HCT116 (cell line): Measurements from ENCODE around the gene C5AR2. TPM values are rescaled to one million over a fixed set of nuclear protein-coding genes. Genes with fewer than 3 reads are reported as not detected.

Experiments used
- ATAC-seq: fragments of 200-7000 bp; cut with Tn5 transposase; 2 replicates; pipeline ENCODE4 v1.9.1; 2020; ENCODE audit warnings: mild to moderate bottlenecking, moderate library complexity
- BruUV-seq: library from RNA; stranded (reverse); fragments of 400-500 nt; replicated peaks from 2 replicates; lab custom pipeline; 2021; lab: Mats Ljungman, UMichigan
- CTCF ChIA-PET: fragments of 300-600 bp; sonication (Branson Sonifier 250); formaldehyde crosslinking; loops from one replicate; lab custom pipeline; 2021; ENCODE audit warnings: antibody characterized with exemption; lab: Charles Lee
- POLR2A ChIA-PET: fragments of 300-600, 350-600 bp; sonication (Branson Sonifier 250); formaldehyde crosslinking; loops from one replicate; lab custom pipeline; 2021; ENCODE audit warnings: antibody characterized with exemption; lab: Charles Lee
- RAD21 ChIA-PET, 2 experiments: fragments of 300-600 bp; sonication (Branson Sonifier 250); formaldehyde crosslinking; loops; one replicate each; lab custom pipeline; 2023; ENCODE audit warnings: low total read pairs in 2 of 2; ENCODE audit not compliant: uncharacterized antibody in 2 of 2, unreplicated experiment in 2 of 2, low non-redundant PET in 1 of 2; lab: Charles Lee
- DNase-seq: peaks from one replicate; pipeline ENCODE4 v3.0.0-alpha.2; 2010; ENCODE audit warnings: low read depth, low spot score
- H2AFZ ChIP-seq: fragments of 200-600 bp; shearing (Covaris generic), sonication (generic); 2 replicates; pipeline ENCODE4 v1.6.1; 2017; ENCODE audit warnings: low read depth, mixed run types, mixed read lengths, antibody characterized with exemption, low read length; ENCODE audit not compliant: poor library complexity, severe bottlenecking
- H3K27ac ChIP-seq: 2 replicates; pipeline ENCODE4 v1.5.1; 2012; ENCODE audit warnings: low read depth, low read length
- H3K27me3 ChIP-seq: fragments of 200-600 bp; sonication (generic); 2 replicates; pipeline ENCODE4 v1.6.1; 2016; ENCODE audit warnings: mixed run types, low read length, mixed read lengths; ENCODE audit not compliant: insufficient read depth
- H3K36me3 ChIP-seq, 2 experiments: fragments of 200-500 bp in 1 of 2; fragments of 200-600 bp in 1 of 2; sonication (Bioruptor generic) in 1 of 2; sonication (generic) in 1 of 2; 2 replicates each; pipeline versions ENCODE4 v1.5.1 to v1.6.1; 2014 to 2016; ENCODE audit warnings: low read length in 2 of 2, inconsistent platforms in 1 of 2, mixed read lengths in 1 of 2, mixed run types in 1 of 2; ENCODE audit not compliant: insufficient read depth in 2 of 2, control insufficient read depth in 1 of 2
- H3K4me1 ChIP-seq, 2 experiments: fragments of 200-600 bp in 1 of 2; sonication (generic) in 1 of 2; 2 replicates each; pipeline versions ENCODE4 v1.5.1 to v1.6.1; 2012 to 2017; ENCODE audit warnings: low read length in 2 of 2, inconsistent platforms in 1 of 2, mild to moderate bottlenecking in 1 of 2, mixed read lengths in 1 of 2, mixed run types in 1 of 2, moderate library complexity in 1 of 2; ENCODE audit not compliant: insufficient read depth in 2 of 2, control insufficient read depth in 1 of 2
- H3K4me2 ChIP-seq: fragments of 200-600 bp; sonication (generic); 2 replicates; pipeline ENCODE4 v1.6.1; 2017; ENCODE audit warnings: mixed run types, low read length, mixed read lengths
- H3K4me3 ChIP-seq, 2 experiments: fragments of 200-600 bp in 1 of 2; sonication (generic) in 1 of 2; replicated peaks in 1 of 2; 2 replicates each; pipeline ENCODE4 v1.5.1; 2011 to 2016; ENCODE audit warnings: low read length in 2 of 2, control low read depth in 1 of 2, low read depth in 1 of 2, mild to moderate bottlenecking in 1 of 2, mixed read lengths in 1 of 2, mixed run types in 1 of 2
- H3K79me2 ChIP-seq: fragments of 200-600 bp; sonication (generic); 2 replicates; pipeline ENCODE4 v1.6.1; 2017; ENCODE audit warnings: mild to moderate bottlenecking, mixed run types, low read length, moderate library complexity, mixed read lengths; ENCODE audit not compliant: insufficient read depth
- H3K9ac ChIP-seq: fragments of 200-600 bp; sonication (generic); 2 replicates; pipeline ENCODE4 v1.6.1; 2016; ENCODE audit warnings: low read length, mixed read lengths
- H3K9me2 ChIP-seq: fragments of 200-600 bp; sonication (generic), shearing (Covaris generic); 2 replicates; pipeline ENCODE4 v1.6.1; 2017; ENCODE audit warnings: mixed run types, mild to moderate bottlenecking, moderate library complexity; ENCODE audit not compliant: insufficient read depth
- H3K9me3 ChIP-seq, 2 experiments: fragments of 200-500 bp in 1 of 2; fragments of 200-600 bp in 1 of 2; sonication (Bioruptor generic) in 1 of 2; sonication (generic) in 1 of 2; 2 replicates each; pipeline ENCODE4 v1.6.1; 2014 to 2017; ENCODE audit warnings: low read length in 2 of 2, mixed read lengths in 2 of 2, inconsistent platforms in 1 of 2, low read depth in 1 of 2, mild to moderate bottlenecking in 1 of 2, mixed run types in 1 of 2, moderate library complexity in 1 of 2; ENCODE audit not compliant: control insufficient read depth in 1 of 2, insufficient read depth in 1 of 2
- H4K20me1 ChIP-seq: fragments of 200-600 bp; sonication (generic), shearing (Covaris generic); 2 replicates; pipeline ENCODE4 v1.6.1; 2017; ENCODE audit warnings: mixed run types, mild to moderate bottlenecking, moderate library complexity; ENCODE audit not compliant: insufficient read depth
- CBX3 ChIP-seq: IDR thresholded peaks from 2 replicates; pipeline ENCODE4 v1.6.1; 2012; ENCODE audit warnings: low read depth
- CEBPB ChIP-seq: IDR thresholded peaks from 2 replicates; pipeline ENCODE4 v1.6.1; 2012; ENCODE audit warnings: low read depth
- EGR1 ChIP-seq: IDR thresholded peaks from 2 replicates; pipeline ENCODE4 v1.6.1; 2012; ENCODE audit warnings: low read depth
- ELF1 ChIP-seq: IDR thresholded peaks from 2 replicates; pipeline ENCODE4 v1.6.1; 2012; ENCODE audit warnings: low read depth, borderline replicate concordance
- EZH2 ChIP-seq: fragments of 200-600 bp; sonication (generic); IDR thresholded peaks from 2 replicates; pipeline ENCODE4 v1.6.1; 2017; ENCODE audit warnings: antibody characterized with exemption, mixed run types
- EZH2phosphoT487 ChIP-seq: fragments of 200-600 bp; IDR thresholded peaks from 2 replicates; pipeline ENCODE4 v1.6.1; 2018; ENCODE audit warnings: antibody characterized with exemption, borderline replicate concordance
- FOSL1 ChIP-seq: IDR thresholded peaks from 2 replicates; pipeline ENCODE4 v1.6.1; 2012; ENCODE audit warnings: low read depth
- POLR2A ChIP-seq: IDR thresholded peaks from 2 replicates; pipeline ENCODE4 v1.7.0; 2011; ENCODE audit warnings: borderline replicate concordance; ENCODE audit not compliant: insufficient read depth, insufficient read length; ENCODE audit errors: extremely low read depth
- RAD21 ChIP-seq: IDR thresholded peaks from 2 replicates; pipeline ENCODE4 v1.6.1; 2012; ENCODE audit warnings: low read depth, mild to moderate bottlenecking
- SP1 ChIP-seq: IDR thresholded peaks from 2 replicates; pipeline ENCODE4 v1.6.1; 2012; ENCODE audit warnings: low read depth
- SRF ChIP-seq: IDR thresholded peaks from 2 replicates; pipeline ENCODE4 v1.6.1; 2012; ENCODE audit warnings: low read depth
- TCF7L2 ChIP-seq: IDR thresholded peaks from 2 replicates; pipeline ENCODE4 v1.7.0; 2011; ENCODE audit warnings: borderline replicate concordance, inconsistent platforms; ENCODE audit not compliant: insufficient read depth, insufficient read length; ENCODE audit errors: extremely low read depth
- ZFX ChIP-seq: fragments of 450-650 bp; IDR thresholded peaks from 2 replicates; pipeline ENCODE4 v1.6.1; 2017
- ZNF274 ChIP-seq: fragments of 200-500 bp; sonication (Bioruptor generic); IDR thresholded peaks from 2 replicates; pipeline ENCODE4 v1.6.1; 2014; ENCODE audit warnings: mild to moderate bottlenecking, low read depth, low read length, inconsistent platforms
- intact Hi-C: fragments of 100-400 bp; cut with micrococcal nuclease; formaldehyde crosslinking; loops from 2 replicates; pipeline ENCODE4 v1.10.0; 2022
- total RNA-seq: library from RNA; stranded (reverse); gene quantifications from one replicate; pipeline ENCODE4 v1.2.1, GENCODE V29; 2021; ENCODE audit not compliant: unreplicated experiment
- TF ChIP-seq, protein P1 (sequence below): IDR thresholded peaks from 2 replicates; pipeline ENCODE4 v1.6.1; 2011; ENCODE audit warnings: mild to moderate bottlenecking, low read length, moderate library complexity; ENCODE audit not compliant: insufficient replicate concordance; ENCODE audit errors: extremely low read depth
- TF ChIP-seq, protein P2 (sequence below), 3 experiments: fragments of 200-600 bp in 1 of 3; sonication (generic) in 1 of 3; IDR thresholded peaks in 2 of 3; conservative IDR thresholded peaks in 1 of 3; 2 replicates each; pipeline ENCODE4 v1.5.1; 2012 to 2017; ENCODE audit warnings: low read depth in 2 of 3, low read length in 2 of 3, antibody characterized with exemption in 1 of 3, borderline replicate concordance in 1 of 3, control low read depth in 1 of 3, mild to moderate bottlenecking in 1 of 3, mixed read lengths in 1 of 3, mixed run types in 1 of 3, moderate library complexity in 1 of 3; ENCODE audit not compliant: insufficient read depth in 1 of 3
- TF ChIP-seq, protein P3 (sequence below): IDR thresholded peaks from 2 replicates; pipeline ENCODE4 v1.6.1; 2012

Gene C5AR2
- total RNA-seq, 1 experiment from 2014 or later, result 0.12 TPM

DNA sequence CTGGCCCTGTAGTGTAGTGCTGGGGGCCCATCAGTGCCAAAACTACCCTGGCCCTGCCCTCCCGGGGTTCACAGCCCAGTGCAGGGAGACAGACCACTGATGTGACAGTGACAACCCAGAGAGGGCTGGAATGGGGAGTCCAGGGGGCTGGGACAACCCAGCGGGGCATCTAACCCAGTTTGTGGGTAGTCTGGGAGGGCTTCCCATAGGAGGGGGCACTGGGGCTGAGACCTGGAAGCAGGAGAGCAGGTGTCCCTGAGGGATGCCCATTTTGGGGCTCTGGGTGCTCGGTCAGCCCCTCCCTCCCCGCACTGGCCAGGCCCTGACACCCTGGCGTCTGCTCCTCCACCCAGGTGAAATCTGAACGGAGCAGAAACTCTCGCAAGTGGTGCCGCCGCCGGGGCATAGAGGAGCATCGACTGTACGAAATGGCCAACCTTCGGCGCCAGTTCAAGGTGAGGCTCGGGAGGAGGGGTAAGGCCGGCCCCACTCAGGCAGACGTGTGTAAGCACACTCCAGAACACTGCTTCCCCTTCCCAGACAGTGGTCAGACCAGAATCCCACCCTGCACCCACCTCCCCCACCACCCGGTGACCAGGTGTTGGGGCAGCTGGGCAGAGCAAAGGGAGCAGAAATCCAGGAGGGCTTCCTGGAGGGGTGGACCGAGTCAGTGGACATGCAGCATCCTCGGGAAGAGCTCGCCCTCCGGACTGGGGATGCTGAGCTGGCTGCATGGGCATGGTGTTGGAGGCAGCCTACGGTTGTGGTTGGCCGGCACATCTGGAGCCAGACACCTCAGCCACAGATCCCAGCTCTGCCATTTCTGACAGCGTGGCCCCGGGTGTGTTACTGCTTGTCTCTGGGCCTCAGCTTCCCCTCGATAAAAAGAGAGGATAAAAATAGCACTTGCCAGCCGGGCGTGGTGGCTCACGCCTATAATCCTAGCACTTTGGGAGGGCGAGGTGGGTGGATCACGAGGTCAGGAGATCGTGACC lies 41.6 kb downstream of the C5AR2 start:
- Histone ChIP-seq H4K20me1 (no peaks in the 10 kb centered on the region), H3K4me2 (no peak overlapping the region), H3K4me3 (no peak overlapping the region), H3K4me1 (no peaks in the 10 kb centered on the region), H3K27ac (no peak overlapping the region), H3K79me2 (peaks cover 7% of the 10 kb centered on the region; the same call in 1 of the 2 replicates), H3K9me3 (no peaks in the 10 kb centered on the region), H3K9ac (no peak overlapping the region), H3K9me2 (no peaks in the 10 kb centered on the region), H3K36me3 (peaks cover 25 to 54% of the 10 kb centered on the region in 2 experiments; a peak in 3 of 4 replicates), H3K27me3 (no peaks in the 10 kb centered on the region), H2AFZ (no peak overlapping the region)
- RAD21 ChIA-PET, result no interaction called here
- POLR2A ChIA-PET, result no interaction called here
- CTCF ChIA-PET, result no interaction called here
- TF ChIP-seq ZNF274, result no peak
- TF ChIP-seq SRF, result no peak
- TF ChIP-seq, protein P1, sequence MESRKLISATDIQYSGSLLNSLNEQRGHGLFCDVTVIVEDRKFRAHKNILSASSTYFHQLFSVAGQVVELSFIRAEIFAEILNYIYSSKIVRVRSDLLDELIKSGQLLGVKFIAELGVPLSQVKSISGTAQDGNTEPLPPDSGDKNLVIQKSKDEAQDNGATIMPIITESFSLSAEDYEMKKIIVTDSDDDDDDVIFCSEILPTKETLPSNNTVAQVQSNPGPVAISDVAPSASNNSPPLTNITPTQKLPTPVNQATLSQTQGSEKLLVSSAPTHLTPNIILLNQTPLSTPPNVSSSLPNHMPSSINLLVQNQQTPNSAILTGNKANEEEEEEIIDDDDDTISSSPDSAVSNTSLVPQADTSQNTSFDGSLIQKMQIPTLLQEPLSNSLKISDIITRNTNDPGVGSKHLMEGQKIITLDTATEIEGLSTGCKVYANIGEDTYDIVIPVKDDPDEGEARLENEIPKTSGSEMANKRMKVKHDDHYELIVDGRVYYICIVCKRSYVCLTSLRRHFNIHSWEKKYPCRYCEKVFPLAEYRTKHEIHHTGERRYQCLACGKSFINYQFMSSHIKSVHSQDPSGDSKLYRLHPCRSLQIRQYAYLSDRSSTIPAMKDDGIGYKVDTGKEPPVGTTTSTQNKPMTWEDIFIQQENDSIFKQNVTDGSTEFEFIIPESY, result no peak
- TF ChIP-seq, protein P2, sequence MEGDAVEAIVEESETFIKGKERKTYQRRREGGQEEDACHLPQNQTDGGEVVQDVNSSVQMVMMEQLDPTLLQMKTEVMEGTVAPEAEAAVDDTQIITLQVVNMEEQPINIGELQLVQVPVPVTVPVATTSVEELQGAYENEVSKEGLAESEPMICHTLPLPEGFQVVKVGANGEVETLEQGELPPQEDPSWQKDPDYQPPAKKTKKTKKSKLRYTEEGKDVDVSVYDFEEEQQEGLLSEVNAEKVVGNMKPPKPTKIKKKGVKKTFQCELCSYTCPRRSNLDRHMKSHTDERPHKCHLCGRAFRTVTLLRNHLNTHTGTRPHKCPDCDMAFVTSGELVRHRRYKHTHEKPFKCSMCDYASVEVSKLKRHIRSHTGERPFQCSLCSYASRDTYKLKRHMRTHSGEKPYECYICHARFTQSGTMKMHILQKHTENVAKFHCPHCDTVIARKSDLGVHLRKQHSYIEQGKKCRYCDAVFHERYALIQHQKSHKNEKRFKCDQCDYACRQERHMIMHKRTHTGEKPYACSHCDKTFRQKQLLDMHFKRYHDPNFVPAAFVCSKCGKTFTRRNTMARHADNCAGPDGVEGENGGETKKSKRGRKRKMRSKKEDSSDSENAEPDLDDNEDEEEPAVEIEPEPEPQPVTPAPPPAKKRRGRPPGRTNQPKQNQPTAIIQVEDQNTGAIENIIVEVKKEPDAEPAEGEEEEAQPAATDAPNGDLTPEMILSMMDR (IDR thresholded peaks at IDR 0.05 in 2 of 3, conservative IDR thresholded peaks at IDR 0.05 in 1 of 3; ENCODE audit: borderline replicate concordance in 1 of 3, insufficient read depth in 1 of 3, low read depth in 2 of 3, low read length in 2 of 3), result no peak
- TF ChIP-seq, protein P3, sequence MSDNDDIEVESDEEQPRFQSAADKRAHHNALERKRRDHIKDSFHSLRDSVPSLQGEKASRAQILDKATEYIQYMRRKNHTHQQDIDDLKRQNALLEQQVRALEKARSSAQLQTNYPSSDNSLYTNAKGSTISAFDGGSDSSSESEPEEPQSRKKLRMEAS, result no peak
- no peak for TF ChIP-seq TCF7L2
- no peak for TF ChIP-seq FOSL1
- no peak for TF ChIP-seq EZH2phosphoT487
- no peak for TF ChIP-seq SP1
- no peak for TF ChIP-seq ZFX
- TF ChIP-seq RAD21, result no peak
- no peak for TF ChIP-seq CEBPB
- TF ChIP-seq ELF1, result no peak
- no peak for TF ChIP-seq POLR2A
- TF ChIP-seq CBX3, result no peak
- TF ChIP-seq EGR1, result no peak
- TF ChIP-seq EZH2, result no peak
- ATAC-seq, result no peak
- intact Hi-C loops, result no loop called here
- no TSS peak for BruUV-seq
- no peak for DNase-seq
